ENCODE data around the gene TCERG1L. TPM values are rescaled to one million over a fixed set of nuclear protein-coding genes. Genes with fewer than 3 reads are reported as not detected.

Gene TCERG1L
- total RNA-seq, 1 experiment from 2014 or later: not detected

GRCh38 chr10:131200856-131201470 is 110.6 kb downstream of the TCERG1L start:
- BruUV-seq (replicated peaks): no TSS peak
- TF ChIP-seq REST (IDR thresholded peaks at IDR 0.05; ENCODE audit: insufficient read depth in 1 of 2, low read depth in 2 of 2, low read length in 1 of 2): no peak
- no peak for TF ChIP-seq CTCF (IDR thresholded peaks at IDR 0.05)
- no peak for TF ChIP-seq POLR2AphosphoS5 (IDR thresholded peaks at IDR 0.05; ENCODE audit: low read depth, low read length)
- no peak for TF ChIP-seq TCF7L2 (IDR thresholded peaks at IDR 0.05; ENCODE audit: low read depth, low read length)
- no peak for TF ChIP-seq SIN3A (IDR thresholded peaks at IDR 0.05; ENCODE audit: borderline replicate concordance, insufficient read depth, low read depth, low read length)
- intact Hi-C loops (cut with micrococcal nuclease; ENCODE audit: unreplicated experiment): no loop called here
- POLR2A ChIA-PET: no interaction called here
- ATAC-seq: no peak
- no peaks in the 10 kb centered on the region for H3K36me3 ChIP-seq (ENCODE audit: control insufficient read depth, insufficient read depth, low read length)
- no peaks in the 10 kb centered on the region for H3K4me1 ChIP-seq (ENCODE audit: control insufficient read depth, insufficient read depth, low read length)
- H3K27me3 ChIP-seq (ENCODE audit: control insufficient read depth, insufficient read depth, low read length): no peaks in the 10 kb centered on the region
- in situ Hi-C loops (cut with HindIII; ENCODE audit: low pct_unique_long_range_greater_than_20kb, low sequenced_read_pairs): no loop called here
- no peaks in the 10 kb centered on the region for H3K9me3 ChIP-seq (ENCODE audit: control insufficient read depth, insufficient read depth, low read depth, low read length)
- H3K4me3 ChIP-seq (ENCODE audit: low read depth in 2 of 2, low read length in 2 of 2): no peak overlapping the region
- H3K27ac ChIP-seq (ENCODE audit: low read length): no peak overlapping the region
- CTCF ChIA-PET: no interaction called here
- no peak for DNase-seq (ENCODE audit: low read depth, low spot score)

GRCh38 chr10:131199646-131200045 is 111.9 kb downstream of the TCERG1L start:
- Histone ChIP-seq H3K4me3 (ENCODE audit: low read depth in 2 of 2, low read length in 2 of 2) (no peak overlapping the region), H3K27me3 (ENCODE audit: control insufficient read depth, insufficient read depth, low read length) (no peaks in the 10 kb centered on the region), H3K36me3 (ENCODE audit: control insufficient read depth, insufficient read depth, low read length) (no peaks in the 10 kb centered on the region), H3K27ac (ENCODE audit: low read length) (no peak overlapping the region), H3K9me3 (ENCODE audit: control insufficient read depth, insufficient read depth, low read depth, low read length) (no peaks in the 10 kb centered on the region), H3K4me1 (ENCODE audit: control insufficient read depth, insufficient read depth, low read length) (no peaks in the 10 kb centered on the region)
- intact Hi-C loops (cut with micrococcal nuclease; ENCODE audit: unreplicated experiment): no loop called here
- ATAC-seq (no peak), DNase-seq (ENCODE audit: low read depth, low spot score) (no peak)
- ChIA-PET CTCF (no interaction called here), POLR2A (no interaction called here)
- no TSS peak for BruUV-seq (replicated peaks)
- no peak for TF ChIP-seq POLR2AphosphoS5 (IDR thresholded peaks at IDR 0.05; ENCODE audit: low read depth, low read length)
- no peak for TF ChIP-seq TCF7L2 (IDR thresholded peaks at IDR 0.05; ENCODE audit: low read depth, low read length)
- TF ChIP-seq REST (IDR thresholded peaks at IDR 0.05; ENCODE audit: insufficient read depth in 1 of 2, low read depth in 2 of 2, low read length in 1 of 2): no peak
- TF ChIP-seq SIN3A (IDR thresholded peaks at IDR 0.05; ENCODE audit: borderline replicate concordance, insufficient read depth, low read depth, low read length): no peak
- TF ChIP-seq CTCF (IDR thresholded peaks at IDR 0.05): no peak
- in situ Hi-C loops (cut with HindIII; ENCODE audit: low pct_unique_long_range_greater_than_20kb, low sequenced_read_pairs): no loop called here

All from Panc1 (cell line).